GM21786 (cell line): ENCODE measurements around the gene CBARP.

Experiments used
- ATAC-seq: cut with Tn5 transposase; IDR thresholded peaks from one replicate; pipeline ENCODE4 v1.9.1; 2021; ENCODE audit not compliant: unreplicated experiment

Gene CBARP

DNA sequence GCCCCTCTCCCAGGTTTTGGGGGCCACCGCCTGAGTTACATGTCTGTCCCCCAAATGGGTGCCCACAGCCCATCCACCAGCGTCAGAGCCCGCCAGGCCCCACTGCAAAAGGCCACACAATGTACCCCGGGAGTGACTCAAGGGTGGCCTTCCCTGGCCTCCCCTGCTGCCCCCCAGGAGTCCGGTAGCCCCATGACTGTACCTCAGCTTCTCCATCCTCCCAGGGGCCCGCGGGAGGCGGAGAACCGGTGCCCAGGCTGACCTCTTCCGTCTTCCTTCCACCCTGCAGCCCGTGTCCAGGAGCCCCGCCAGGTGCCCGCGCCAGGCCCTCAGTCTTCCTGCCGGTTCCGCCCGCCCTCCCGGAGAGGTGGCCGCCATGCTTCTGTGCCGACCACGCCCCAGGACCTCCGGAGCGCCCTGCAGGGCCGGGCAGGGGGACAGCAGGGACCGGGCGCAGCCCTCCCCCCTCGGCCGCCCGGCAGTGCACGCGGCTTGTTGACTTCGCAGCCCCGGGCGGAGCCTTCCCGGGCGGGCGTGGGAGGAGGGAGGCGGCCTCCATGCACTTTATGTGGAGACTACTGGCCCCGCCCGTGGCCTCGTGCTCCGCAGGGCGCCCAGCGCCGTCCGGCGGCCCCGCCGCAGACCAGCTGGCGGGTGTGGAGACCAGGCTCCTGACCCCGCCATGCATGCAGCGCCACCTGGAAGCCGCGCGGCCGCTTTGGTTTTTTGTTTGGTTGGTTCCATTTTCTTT is 10.3 kb downstream of the CBARP start:
- ATAC-seq = no peak

DNA sequence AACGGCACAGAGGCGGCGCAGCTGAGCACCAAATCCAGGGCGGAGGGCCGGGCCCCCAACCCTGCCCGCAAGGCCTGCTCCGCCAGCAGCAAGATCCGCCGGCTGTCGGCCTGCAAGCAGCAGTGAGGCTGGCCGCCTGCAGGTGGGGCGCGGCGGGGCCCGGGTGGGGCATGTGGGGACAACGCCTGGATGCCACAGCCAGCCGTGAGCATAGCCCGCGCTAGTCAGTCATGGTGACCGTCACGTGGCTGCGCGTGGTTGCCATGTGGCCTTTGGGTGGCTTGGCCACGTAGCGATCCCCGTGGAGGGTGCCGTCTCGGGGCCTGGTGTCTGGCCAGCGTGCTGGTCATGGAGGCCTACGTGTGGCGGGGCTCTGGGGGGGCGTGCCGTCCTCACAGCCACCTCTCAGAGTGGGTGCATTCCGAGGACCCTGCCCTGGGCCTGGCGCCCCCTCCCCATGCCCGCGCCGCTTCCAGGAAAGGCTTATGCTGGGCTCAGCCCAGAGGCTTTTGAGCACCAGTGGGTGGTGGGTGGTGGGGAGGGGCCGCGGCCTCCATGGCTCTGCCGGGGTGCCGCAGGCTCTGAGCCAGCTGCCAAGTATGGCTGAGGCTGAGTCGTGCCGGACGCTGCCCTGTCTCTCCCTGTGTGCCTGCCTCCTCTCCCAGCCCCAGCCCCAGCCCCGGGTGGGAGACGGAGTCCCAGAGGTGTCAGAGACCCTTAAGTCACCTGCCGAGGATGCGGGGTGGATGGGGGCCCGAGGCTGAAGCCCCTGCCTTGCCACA is 11.1 kb downstream of the CBARP start:
- ATAC-seq = no peak

DNA sequence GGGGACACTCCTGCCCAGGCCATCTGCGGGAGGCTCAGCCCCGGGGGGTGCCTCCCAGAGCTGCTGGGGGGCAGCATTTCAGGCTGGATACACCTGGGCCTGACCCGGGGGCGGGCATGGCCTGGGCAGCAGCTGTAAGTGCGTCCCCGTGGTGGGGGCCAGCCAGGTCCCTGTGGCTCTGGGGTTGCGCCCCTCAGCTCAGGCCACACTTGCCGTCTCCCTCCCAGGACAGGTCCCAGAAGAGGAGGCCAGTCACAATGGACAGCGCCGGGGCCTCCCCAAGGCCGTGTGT is 11.6 kb downstream of the CBARP start:
- ATAC-seq = no peak

DNA sequence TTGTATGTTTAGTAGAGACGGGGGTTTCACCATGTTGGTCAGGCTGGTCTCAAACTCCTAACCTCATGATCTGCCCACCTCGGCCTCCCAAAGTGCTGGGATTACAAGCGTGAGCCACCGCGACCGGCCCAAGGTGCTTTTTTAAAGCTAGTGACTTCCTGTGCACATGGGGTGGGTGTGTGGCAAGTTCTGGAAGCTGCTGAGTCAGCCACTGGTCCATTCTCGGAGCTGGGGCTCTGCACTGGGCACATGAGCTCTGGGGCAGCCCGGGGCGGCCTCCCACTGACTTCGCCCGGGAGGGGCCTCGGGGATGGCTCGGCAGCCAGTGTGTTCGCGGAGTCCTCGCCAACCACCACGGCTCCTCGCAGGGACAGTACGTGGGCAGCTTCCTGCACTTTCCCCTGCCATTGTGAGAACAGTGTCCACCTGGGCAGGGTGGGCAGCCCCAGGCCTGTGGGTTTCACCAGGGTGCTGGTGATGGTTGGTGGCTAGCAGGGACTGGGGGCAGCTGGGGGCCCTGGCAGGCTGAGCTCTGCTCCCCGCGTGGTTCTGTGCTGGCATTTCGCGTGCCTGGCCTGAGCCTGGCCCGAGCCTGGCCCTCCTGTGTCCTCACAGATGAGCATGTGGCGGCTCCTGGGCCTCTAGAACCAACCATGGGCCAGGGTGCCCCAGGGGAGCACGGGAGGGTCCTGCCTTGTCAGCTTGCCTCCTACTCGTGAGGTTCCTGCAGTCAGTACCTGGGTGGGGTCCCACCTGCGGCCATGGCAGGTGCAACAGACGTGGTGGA is 12.2 kb downstream of the CBARP start:
- no peak for ATAC-seq

DNA sequence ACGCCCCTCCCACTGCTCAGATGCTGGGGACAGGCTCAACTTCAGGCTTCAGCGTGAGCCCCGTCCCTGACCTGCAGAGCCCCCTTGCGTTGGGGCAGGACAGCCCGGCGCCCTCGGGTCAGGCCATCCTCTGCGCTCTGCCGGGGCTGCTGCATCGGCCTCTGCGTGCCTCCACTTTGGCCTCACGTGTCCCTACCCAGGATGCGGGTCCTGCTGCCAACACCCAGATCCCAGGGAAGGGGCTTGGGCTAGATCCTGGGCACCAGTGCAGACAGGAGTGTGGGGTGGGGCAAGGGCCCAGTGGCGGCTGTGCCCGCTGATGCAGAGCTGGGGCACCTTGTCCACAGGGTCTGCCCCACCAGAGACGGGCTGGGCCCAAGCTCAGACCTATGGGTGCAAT is 13.0 kb downstream of the CBARP start:
- ATAC-seq = no peak

DNA sequence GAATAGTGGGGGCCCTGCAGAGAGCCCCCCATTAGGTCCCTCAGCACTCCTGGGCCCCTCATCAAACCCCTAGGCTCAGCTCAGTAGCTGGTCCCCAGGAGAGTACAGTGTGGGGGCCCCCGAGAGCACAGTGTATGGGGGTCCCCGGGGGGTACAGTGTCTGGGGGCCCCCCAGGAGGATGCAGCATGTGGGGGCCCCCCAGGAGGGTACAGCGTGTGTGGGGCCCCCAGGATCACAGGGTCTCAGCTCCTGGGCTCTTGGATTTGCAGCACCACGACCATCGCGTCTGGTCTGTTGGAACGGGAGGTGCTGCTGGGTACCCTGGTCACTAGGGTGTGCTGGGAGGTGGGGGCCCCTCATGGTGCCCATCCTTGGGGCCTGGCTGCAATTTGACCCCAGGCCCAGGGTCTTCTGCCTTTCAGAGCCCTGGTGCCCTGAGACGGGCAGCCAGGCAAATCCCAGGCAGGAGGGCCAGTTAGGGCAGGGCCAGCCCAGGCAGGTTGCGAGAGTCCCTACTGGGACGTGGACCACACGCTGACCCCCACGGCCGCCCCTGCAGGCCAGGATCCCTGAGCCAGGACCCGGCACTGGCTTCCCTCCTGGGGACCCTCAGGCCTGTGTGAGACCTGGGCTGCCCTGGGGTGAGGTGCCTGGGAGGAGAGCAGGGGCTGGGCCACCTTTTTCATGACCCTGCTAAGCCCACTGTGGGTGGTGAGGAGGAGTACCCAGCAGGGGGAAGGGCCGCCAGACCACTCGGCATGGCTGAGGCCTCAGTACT is 13.6 kb downstream of the CBARP start:
- no peak for ATAC-seq

DNA sequence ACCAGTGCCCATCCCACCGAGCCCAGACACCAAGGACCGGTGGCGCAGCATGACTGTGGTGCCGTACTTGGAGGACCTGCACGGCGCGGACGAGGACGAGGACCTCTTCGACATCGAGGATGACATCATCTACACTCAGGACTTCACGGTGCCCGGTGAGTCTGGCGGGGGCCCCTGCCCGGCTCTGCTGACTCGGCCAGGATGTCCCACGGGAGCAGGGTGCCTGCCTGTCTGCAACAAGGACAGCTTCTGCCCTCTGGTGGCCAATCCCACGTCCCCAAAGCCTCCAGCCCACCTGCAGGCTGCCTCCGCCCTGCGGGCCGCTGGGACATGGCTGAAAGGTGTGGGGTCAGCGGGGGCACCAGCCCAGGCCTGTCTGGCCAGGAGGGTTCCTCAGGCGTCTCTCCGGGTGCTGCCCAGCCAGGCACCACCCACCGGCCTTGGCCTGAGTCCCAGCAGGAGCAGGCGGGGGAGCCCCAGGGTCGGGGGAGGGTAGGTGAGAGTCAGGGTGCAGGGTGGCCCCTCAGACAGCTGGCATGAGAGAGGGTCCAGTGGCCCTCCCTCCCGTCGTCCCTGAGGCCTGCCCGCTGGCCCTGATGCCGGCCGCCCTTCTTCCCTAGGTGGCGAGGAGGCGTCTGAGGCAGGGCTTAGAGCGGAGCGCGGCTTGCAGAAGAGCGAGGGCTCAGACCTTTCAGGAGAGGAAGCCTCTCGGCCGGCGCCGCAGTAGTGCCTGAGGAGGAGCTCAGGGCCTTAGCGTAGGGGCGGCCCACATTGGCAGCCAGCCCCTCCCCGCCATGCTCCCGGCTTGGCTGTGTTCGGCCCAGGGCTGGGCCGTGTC is 14.6 kb downstream of the CBARP start:
- ATAC-seq = no peak

DNA sequence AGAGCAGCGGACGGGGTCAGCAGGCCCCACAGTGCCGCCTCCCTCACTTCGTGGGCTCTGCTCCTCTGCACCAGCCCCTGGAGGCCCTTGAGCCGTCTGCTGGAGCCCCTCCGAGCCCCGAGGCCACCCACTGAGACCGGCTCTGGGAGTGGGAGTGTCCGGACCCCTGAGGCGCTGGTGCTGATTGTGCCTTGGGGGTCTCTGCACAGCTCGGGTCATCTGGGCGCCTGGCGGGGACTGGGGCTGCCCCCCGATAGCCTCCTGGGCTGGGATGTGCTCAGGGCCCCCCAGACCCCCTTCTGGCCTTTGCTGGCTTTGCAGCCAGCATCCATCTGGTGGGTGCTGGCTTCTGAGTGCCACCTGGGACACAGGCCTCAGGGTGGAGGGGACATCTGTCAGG is 15.4 kb downstream of the CBARP start:
- no peak for ATAC-seq

DNA sequence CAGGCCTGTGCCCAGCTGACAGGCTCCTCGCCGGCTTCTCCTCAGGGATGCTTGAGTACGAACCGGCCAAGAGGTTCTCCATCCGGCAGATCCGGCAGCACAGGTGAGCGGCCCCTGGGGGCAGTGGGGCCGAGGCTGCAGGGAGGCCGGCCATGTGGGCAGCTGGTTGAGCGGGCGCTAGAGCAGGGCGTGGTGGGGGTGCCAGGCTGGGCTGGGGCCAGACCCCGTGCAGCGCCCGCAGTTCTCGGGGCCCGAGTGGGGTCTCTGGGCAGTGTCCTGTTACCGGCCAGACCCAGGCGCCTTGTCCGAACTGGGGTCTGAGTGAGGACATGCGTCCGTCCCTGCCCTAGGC is 15.9 kb downstream of the CBARP start:
- ATAC-seq = no peak

DNA sequence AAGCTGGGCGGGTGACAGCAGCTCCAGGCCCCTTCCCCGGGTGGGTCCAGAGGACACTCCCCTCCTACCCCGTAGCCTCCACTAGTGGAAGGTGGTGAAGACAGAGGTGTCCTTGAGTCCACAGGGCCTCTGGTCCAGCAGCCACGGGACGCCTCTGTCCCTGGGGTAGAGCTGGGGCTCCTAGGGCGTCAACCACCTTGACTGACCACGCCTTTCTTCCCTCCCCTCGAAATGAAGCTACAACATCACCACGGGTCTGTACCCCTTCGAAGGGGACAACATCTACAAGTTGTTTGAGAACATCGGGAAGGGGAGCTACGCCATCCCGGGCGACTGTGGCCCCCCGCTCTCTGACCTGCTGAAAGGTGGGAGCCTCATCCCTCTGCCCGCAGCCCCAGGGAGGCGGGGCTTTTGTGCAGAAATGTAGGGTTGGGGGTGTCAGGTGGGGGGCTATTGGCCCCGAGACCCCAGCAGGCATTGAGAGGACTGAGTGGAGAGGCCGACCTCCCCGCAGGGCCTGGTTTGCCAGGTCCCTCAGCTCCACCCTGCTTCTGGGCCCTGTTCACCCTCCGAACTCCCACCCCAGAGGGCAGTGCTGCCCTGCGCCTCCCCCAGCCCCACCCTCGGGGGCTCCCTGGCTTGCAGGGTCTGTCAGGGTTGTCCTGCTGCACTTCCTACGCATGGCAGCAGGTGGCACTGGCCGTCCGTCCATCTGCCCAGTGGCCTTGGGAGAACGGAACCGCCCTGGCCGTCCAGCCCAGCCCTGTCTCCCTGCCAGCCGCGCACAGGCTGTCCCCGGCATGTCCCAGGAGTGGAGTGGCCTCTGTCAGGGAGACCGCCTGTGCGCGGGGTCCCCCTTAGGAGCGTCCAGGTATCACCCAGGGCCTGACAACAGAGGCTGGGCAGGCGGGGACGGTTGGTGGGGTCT is 16.6 kb downstream of the CBARP start:
- no peak for ATAC-seq

DNA sequence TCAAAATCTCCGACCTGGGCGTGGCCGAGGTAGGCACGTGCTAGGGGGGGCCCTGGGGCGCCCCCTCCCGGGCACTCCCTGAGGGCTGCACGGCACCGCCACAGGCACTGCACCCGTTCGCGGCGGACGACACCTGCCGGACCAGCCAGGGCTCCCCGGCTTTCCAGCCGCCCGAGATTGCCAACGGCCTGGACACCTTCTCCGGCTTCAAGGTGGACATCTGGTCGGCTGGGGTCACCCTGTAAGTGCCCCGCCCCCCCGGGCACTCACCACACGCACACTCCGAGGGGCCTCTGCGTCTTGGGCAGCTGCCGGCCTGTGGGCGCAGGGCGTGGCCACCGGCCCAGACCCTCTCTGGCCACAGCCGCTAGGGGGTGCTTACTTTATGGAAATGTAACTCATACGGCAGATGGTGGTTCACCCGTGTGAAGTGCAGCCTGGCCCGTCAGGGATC is 17.3 kb downstream of the CBARP start:
- no peak for ATAC-seq

DNA sequence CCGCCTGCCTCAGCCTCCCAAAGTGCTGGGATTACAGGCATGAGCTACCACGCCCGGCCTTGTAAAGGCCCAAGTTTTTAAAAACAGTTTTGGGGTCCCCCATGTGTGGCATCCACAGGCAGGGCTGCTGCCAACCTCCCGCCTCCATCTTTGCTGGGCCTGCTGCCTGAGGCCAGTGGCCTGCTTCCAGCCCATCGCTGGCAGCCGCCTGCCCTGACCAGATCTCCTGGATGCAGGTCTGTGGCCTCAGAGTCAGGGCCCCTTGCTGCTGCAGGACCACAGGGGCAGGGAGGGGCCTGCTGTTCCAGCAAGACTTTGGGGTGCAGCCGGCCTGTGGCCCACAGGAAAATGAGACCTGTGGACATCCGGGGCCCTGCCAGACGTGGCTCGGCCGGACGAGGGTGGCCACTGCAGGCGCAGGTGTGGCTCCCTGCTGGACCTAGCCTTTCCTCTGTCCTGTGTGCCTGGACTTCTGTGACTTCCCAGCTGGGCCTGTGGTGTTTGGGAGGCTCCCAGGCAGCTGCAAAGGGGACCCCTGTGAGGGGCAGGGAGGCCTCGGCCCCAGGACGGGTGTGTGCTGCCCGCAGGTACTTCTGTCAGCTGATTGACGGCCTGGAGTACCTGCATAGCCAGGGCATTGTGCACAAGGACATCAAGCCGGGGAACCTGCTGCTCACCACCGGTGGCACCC is 17.9 kb downstream of the CBARP start:
- ATAC-seq = no peak

DNA sequence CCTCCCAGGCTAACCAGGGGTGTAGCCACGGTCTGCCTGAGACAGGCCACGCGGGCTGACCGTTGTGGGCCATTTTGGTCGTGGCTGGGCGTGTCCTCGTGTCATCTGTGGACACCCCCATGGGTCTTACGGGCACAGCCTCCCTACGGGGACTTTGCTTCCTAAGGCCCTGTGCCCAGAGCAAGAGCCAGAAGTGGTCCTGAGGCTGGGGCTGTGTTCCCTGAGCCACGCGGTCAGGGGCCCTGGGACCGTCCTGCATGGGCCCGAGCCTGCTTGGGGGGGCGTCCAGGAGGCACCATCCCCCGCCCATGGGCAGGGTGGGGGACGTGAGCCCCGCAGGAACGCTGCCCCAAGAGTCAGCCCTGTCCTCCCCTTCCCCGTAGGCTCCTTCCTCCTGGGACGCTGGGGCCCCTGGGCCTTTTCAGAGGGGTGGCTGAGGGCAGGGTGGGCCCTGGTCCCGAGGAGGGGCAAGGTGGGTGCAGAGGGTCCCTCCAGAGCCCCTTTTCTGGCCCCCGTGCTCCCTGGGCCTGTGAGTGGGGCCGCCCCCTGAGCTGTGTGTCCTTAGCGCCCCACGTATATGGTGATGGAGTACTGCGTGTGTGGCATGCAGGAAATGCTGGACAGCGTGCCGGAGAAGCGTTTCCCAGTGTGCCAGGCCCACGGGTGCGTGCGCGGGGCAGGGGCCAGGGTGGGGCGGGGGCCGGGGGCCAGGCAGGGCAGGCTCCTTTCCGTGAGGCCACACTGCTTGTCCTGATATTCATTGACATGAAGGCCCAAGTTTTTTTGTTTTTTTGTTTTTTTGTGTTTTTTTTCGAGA is 18.8 kb downstream of the CBARP start:
- ATAC-seq = no peak

DNA sequence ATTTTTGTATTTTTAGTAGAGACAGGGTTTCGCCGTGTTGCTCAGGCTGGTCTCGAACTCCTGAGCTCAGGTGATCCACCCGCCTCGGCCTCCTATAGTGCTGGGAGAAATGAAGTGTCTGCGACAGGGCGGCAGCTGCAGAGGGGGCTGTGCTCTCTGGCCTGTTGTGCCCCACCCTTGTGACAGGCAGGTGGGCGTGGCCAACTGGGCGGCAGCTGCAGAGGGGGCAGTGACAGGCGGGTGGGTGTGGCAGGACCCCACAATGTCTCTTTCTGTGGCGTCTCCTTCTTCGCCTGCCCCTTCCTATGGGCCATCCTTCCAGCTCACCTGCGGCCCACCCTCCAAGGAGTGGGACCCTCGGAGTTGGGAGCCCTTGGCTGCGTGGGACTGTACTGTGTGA is 20.4 kb downstream of the CBARP start:
- ATAC-seq = no peak

DNA sequence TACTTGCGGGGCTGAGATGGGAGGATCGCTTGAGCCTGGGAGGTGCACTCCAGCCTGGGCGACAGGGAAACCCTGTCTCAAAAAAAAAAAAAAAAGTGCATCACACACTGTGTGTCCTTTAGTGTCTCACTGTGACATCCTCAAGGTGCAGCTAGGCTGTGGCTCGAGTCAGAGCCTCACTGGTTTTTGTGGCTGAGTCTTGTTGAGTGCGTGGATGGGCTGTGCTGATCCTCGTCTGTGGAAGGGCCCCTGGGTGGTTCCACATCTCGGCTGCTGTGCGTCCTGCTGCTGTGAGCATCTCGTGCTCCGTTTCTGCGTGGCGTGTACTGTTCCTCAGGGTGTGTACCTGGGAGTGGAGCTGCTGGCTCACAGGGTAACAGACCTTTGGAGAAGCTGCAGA is 21.0 kb downstream of the CBARP start:
- ATAC-seq = no peak

DNA sequence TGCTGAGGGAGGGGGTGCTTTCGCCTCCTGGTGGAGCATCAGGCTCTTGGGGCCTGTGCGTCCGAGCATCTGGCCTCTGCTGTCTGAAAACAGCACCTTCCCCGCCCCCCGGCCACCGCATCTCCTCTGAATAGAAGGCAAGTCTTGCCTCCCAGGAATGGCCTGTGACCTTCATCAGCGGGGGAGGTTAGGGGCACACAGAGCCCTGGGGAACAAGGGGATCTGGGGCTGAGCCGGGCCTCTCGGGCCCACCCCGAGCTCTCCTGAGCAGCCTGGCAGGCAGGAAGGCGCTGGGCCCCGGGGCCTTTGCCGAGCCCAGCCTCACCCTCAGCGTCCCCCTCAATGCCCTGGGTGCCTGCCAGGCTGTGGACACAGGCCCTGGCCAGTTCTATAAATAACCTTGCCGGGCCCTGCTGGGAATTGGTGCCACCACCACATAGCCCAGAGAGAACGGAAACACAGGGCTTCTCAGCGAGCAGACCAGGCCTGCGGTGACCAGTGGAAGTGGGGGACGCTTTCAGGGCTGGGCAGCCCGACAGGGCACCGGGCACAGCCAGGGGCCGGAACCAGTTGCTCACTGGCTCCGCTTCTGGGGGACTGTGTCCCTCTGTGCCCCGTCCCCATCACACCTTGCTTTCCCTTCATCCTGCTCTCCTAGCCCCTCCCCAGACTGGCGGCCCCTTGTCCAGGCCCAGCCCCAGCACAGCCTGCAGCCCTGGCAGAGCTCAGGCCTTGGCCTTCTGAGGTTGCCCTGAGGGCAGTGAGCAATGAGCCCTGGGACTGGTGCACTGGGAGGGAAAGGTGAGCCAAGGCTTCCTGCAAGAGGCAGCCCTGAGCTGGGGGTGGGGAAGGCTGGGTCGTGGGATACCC is 22.7 kb downstream of the CBARP start:
- ATAC-seq = no peak

DNA sequence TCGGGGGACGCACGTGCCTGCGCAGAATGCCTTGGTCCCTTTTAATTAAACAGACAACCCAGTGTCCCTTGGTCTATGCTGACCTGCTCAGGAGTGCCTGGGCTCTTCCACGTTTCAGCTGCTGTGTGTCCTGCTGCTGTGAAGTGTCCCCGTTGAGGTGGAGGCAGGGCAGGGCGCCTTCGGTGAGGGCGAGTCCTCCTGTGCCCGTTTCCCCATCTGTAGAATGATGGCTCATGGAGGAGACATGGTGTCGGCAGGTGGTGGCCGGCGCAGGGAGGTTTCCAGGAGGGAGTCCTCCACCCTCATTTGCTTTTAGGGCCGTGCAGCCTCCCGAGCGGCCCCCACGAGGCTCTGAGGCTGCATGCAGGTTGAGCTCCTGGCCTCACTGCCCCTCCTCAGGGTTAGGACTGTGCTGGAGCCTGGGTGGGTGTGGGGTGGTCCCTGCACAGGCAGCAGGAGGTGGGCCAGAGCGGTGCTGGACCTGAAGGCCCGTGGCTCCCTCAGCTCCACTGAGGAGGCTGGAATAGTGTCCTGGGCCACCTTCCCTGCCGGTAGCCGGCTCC is 23.4 kb downstream of the CBARP start:
- no peak for ATAC-seq
